Measurements from ENCODE around the gene OXCT1.
"Not testable (repeated sequence)": the region's sequence is repeated elsewhere in the genome, so short reads cannot be mapped to it uniquely, and the experiment has no call there.

OXCT1 gene

DNA sequence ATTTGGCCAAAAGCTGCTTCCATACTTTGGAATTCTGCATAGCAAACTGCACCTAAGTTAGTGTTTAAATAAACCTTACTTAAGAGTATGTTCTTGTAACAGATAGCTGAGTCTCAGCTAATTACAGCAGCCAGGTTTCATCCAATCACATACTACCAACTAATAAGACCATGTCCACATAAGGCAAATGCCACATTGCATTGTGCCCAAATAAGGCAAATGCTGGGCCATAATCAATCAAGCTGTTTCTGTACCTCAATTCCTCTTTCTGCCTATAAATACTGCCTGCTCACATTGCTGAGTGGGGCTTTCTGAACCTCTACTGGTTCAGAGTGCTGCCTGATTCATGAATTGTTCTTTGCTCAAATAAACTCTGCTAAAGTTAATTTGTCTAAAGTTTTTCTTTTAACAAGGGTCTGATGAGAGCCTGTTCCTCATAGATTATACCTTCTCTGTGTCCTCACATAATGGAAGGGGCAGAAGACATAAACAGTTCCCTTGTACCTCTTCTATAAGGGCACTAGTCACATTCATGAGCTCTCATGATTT lies 4.4 kb upstream of the OXCT1 start:
- no peak for DNase-seq (ENCODE audit: low read depth in 3 of 3)

DNA sequence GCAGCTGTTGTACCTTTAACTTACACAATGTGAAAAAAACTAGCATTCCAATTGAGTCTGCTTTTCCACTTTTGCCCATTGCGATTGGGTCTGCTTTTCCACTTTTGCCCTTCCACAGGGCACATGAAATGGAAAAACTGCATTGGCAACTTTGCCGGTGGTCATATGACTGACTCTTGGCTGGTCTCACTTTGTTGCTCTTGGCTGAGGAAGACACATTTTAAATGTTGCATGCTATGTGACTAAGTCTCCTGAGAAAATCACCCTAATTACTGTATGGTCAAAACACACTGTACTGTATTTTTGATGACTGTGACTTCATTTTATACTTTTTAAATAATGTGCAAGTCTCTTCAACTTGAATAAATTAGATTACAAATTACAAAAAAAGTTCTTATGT lies 1.6 kb upstream of the OXCT1 start:
- DNase-seq (ENCODE audit: low read depth in 3 of 3), result no peak

DNA sequence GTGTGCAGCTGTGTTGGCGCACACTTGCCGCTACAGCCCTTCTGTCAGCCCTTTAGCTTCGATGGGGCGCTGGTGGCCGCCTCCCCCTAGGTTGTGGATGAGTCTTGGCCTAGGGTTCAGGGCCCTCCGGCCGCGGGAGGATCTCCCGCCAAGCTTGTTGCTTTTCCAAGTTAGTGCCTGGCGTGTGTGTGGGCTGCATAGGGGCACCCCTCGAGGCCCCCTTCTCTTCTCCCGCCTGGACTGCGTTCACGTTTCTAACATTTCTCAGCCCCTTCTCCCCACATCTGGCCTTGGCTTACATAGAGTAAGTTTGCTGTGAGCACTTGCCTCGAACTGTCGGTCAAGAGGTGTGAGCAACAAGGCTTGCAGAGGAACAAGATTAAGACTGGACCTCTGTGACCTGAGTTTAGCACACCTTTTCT lies 413 bp upstream of the OXCT1 start:
- no peak for DNase-seq (ENCODE audit: low read depth in 3 of 3)

DNA sequence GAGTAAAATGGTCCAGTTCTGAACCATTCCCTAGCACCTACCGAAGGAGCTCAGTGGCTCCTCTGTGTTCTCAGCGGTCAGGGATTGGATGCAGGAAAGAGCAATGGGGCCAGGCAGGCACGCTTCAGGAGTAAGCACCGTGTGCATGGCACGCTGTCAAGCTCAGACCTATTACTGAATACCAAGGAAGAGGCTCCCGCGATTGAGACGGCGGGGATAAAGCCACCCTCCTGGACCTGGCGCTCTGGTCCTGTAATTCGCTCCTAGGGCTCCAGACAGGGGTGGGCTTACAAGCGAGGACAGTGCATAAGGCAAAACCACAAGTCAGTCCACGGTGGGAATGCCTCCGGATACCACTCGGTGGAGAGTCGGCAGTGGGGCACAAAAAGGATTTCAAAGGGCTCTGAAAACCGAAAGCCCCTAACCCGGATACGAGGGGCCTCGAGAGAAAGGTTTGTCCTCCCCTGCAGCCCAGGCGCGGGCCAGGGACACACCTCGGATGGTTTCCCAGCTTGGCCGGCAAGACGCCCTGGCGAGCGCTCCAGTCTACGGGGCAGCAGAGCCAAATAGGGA lies 988 bp downstream of the OXCT1 start:
- DNase-seq (ENCODE audit: low read depth in 3 of 3), result no peak

DNA sequence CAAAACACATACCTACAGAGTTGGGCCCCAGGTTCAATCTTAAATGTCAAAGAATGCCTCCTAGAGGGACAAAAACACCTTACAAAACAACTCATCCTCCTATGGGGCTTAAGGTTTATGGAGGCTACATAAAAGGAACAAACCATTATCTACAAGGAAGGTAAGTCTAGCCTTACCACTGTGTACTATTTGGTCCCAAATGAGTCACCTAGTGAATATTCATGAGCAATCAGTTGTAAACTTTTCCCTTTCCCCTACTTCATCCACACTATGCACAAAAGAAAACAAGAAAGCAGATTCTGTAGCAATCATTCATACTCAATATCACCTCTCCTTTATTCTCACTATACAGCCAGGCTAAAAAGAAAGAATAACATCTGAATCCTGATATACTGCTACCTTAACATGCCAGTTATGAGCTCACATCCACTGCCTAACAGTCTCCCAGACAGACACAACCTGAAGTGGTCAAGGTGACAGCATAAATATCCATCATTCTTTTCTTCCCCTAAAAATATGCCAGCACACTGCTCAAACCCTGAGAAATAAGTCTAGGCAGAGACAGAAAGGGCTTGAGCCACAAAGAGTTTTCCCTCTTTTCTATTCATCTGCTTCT lies 6.2 kb downstream of the OXCT1 start:
- no peak for DNase-seq (ENCODE audit: low read depth in 3 of 3)

DNA sequence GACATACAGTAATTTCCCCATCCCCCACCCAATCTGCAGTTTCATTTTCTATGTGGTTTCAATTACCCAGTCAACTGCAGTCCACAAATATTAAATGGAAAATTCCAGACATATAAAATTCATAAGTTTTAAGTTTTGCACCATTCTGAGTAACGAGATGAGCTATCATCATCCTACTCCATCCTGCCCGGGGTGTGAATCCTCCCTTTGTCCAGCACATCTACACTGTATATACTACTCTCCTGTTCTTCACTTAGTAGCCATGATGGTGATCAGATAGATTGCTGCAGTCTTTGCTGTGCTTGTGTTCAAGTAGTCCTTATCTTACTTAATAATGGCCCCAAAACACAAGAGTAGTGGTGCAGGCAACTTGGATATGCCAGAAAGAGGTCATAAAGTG lies 11.3 kb downstream of the OXCT1 start:
- no peak for DNase-seq (ENCODE audit: low read depth in 3 of 3)

DNA sequence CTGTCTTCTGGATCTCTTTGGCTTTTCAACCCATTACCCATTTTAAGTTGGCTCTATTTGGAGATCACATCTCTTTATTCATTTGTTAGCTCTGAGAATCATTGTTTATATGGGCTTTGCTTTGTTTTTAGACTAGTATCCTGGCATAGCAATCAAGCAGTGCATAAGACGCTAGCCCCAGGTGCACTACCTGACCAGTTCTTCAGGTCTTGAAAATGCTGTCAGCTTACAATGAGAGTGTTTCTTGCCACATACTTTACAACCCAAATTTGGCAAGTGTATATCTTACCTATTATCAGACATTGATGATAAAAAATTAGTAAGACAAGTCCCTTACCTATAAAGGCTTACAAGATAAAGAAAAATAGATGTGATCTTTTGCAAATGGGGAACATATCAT lies 12.2 kb downstream of the OXCT1 start:
- no peak for DNase-seq (ENCODE audit: low read depth in 3 of 3)

DNA sequence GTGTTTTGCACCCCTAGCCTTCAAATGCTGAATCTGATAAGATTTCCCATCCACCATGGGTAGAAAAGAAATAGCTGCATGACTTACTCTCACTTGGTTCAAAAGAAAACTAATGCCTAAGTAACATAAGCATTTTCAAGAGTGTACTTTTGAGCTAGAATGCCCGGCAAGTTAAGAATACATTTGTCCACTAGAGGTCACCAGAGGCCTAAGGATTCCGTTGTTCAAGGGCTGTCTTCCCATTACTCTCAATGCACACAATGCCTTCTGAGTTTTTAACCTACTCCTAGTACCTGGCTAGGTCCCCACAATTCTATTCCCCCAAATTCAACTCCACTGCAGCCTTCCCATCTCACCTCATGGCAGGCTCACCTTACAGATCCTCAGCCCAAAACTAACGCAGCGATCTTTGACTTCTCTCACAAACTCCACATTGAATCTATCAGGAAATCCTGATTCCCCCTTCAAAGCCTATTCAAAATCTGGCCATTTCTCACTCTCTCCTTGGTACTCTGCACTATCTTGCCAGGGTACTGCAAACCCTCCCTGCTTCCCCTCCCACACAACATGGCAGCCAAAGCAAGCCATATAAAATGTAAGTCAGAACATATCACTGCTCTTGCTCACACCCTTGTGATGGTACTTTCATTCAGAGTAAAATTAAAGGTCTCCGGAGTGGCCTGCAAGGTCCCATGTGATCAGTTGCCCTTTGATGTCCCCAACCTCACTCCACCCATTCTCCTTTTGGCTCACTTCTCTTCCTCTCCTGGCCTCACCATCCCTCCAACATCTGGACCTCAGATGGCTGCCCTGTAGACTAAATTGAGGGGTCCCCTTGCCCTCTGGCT lies 13.4 kb downstream of the OXCT1 start:
- peak in 2 of 3 experiments; percentile 16 to 52 for DNase-seq (ENCODE audit: low read depth in 3 of 3)

DNA sequence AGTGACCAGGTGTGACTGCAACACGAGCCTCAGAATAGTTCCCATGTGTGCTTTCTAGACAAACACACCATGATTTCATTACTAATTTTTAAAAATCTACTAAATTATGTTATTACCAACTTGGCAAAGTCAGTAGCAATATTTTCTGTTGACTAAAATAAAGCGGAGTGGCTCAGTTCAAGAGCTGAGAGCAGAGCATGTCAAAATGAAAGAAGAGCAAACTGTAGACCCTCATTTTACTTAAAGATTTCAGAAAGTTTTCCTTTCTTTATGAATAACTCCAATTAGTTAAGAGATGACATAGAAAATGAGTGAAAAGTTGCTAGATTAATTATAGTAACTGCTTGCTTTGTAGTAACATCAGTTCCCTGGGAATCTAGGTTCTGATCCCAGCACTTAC lies 17.9 kb downstream of the OXCT1 start:
- no peak for DNase-seq (ENCODE audit: low read depth in 3 of 3)

DNA sequence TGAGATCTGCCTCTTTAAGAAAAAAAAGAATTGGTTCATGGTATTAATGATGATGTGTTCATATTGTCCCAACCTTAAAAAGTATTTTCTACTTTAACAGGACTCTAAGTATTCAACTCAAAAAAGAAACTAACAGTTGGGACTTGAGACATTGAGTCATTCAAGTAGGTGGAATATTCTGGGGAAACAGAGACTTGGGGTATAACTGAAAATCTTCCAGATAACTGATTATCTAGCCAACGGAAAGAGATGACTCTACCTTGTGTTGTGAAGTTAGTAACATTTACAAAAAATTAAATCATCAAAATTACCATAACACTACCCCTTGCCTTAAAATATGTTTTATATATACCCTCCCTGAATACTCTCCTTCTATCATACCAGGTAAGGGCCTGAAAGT lies 19.1 kb downstream of the OXCT1 start:
- no peak for DNase-seq (ENCODE audit: low read depth in 3 of 3)

DNA sequence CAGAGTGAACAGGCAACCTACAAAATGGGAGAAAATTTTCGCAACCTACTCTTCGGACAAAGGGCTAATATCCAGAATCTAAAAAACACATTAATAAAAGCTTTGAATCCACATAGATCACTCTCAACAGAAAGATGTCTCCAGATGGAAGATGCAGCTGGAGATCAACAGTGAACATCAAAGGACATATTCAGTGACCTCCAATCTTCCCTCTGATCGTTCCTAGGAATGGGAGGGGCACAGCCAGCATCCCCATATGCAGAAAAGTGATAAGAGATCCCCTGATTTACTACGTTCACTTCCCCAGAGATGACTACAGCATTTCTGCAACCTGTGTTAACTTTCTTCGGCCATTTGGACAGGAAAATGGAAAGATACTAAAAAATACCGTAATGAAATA lies 21.2 kb downstream of the OXCT1 start:
- no peak for DNase-seq (ENCODE audit: low read depth in 3 of 3)

DNA sequence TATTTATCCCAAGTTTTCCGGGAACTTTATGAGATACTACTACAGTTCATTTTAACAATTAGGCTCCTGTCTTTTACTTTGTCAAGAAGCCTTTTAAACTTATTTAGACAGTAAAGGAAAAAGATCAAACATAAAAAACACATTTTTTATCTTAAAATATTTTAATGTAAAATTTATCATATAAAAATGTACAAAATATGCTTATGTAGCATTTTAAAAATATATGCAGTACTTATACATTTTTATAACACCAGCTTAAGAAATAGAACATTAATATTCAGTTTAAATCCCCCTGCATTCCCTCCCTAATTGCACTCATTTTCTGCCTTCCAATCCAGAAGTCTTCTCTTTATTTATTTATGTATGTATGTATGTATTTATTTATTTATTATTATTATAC lies 24.5 kb downstream of the OXCT1 start:
- DNase-seq (ENCODE audit: low read depth in 3 of 3), result not testable (repeated sequence)

DNA sequence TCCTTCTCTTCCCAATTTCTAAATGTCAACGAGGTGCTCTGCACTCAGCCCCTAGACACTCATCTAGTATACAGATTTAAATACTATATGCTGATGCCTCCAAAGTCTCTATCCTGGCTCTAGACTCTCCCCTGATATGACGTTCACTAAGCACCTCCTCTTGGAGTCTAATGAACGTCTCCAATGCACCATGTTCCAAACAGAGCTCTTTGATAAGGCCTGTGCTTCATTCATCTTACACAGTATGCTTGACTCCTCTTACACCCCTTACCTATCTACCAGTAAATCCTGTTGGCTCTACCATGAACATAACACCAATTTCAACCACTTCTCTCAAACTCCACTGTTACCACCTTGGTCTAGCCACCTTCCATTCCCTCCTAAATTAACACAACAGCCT lies 25.7 kb downstream of the OXCT1 start:
- no peak for DNase-seq (ENCODE audit: low read depth in 3 of 3)

DNA sequence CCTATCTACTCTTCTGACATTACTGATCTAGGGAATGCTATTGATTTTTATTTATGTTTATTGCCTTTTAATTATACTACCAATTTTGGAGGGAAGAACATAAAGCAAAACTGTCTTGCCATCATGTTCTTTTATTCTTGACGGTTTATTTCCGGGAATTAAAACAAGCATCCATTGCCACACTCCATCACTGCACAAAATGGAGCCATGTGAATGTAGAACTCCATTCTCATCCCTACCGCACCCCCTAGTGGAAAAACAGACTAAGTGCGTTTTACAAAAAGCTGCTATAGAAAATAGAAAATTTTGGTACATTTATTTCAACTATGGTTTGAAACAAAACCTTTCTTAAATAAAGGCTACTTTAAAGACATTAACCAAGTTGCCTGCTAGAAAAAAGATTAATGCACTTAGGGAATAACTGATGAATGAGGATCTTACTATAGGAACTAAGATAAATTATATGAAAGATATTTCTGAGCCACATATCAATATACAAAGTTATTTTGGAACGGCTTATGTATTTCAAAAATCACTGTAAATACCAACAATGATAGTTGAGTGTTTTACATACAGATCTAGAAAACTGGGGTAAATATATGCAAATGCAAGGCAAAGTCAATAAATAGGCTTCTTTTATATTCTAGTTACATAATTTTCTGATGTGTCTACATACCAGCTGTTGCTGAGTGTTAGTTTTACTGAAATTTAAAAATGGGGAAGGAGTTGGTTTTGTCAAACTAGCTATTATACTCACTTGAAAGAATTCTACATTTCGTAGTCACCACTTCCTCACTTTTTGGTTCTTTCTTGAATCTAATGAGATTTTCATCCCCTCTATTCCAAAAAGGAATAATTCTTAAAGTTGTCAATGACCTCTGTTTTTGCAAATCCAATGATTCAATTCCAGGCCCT lies 26.5 kb downstream of the OXCT1 start:
- DNase-seq (ENCODE audit: low read depth in 3 of 3), result peak in 1 of 3 experiments; percentile 14

DNA sequence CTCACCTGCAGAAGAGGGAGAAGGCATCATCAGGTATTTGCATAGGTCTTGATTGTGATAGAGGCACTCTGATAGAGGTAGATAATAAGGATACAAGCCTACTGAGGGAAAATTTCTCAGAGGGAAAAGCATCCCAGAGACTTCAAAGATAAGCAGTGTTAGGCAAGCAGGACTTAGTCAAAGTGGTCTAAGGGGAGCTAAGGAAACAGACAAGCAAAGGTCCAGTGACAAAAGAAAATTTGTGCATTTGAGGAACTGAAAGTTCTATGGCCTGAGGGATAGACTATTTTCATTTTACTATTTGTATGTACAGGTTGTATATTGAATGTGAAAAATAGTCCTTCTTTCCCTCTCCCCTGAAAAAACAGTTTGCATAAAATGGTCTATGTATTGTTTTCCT lies 27.4 kb downstream of the OXCT1 start:
- no peak for DNase-seq (ENCODE audit: low read depth in 3 of 3)

DNA sequence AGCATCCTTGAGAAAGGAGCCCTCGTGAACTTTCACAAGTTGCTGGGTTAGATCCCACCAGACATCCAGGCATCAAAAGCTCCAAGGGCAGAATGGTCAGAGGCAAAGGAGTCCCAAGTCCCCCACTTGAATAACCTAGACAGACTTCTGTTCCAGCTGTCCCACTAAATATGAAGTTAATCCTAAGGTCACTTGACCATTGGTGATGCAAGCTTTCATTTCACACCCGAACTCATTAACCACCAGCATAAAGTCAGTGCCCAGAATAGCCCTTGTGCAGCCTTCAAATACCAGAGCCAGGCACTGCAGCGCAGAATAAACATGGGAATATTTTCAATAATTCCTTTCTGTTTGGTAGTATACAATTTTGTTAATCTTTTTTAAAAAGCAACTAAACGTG lies 28.9 kb downstream of the OXCT1 start:
- DNase-seq (ENCODE audit: low read depth in 3 of 3), result no peak

DNA sequence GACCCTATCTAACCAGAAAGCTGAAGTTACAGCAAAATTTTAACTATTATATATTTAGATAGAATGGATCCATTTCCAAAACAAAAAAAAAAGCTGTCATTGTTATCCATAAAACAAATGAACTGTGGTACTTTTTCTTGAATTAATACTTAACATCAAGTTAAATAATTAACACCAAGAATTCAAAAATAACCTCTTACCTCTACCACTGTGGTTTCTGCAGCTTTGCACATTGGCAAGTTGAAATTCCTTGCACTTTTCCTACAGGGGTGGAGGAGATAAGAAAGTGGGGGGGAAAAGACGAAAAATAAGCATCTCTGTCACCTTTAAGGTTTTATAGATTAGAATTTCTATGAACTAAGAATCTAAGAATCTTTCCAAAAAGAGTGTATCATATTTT lies 30.0 kb downstream of the OXCT1 start:
- no peak for DNase-seq (ENCODE audit: low read depth in 3 of 3)

DNA sequence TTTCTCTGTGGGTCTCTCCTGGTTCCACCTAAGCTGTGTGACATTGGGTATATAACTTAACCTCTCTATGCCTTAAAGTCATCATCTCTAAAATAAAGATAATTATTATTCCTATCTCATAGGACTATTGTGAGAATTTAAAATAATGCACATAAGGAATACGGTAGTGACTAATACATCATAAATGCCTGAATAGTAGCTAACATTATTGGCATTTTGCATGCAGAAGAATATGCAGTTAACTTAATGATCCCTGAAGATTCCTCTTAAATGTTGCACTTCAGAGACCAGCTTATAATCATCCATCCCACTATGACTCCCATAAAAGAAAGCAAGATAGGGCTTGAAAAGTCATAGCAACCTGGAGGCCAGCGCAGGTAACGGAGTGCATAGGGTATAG lies 32.4 kb downstream of the OXCT1 start:
- no peak for DNase-seq (ENCODE audit: low read depth in 3 of 3)

DNA sequence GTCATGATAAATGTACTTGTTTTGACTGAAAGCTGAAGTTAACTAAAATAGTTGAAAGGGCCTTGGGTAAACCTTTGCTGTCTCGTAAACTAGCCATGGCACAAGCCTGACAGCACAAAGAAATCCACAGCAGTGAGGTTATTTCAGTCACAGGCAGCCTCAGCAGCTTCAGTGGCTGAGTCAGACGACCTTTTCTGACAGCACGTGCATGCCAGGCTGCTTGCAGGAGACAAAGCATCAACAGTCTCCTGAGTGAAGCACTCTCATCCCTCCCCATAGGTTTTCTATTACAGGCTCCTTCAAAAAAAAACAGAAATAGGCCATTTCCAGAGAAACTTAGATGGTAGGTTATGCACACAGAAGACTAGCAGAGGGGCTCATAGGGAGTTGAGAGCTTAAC lies 34.6 kb downstream of the OXCT1 start:
- DNase-seq (ENCODE audit: low read depth in 3 of 3), result peak in 1 of 3 experiments; percentile 13

DNA sequence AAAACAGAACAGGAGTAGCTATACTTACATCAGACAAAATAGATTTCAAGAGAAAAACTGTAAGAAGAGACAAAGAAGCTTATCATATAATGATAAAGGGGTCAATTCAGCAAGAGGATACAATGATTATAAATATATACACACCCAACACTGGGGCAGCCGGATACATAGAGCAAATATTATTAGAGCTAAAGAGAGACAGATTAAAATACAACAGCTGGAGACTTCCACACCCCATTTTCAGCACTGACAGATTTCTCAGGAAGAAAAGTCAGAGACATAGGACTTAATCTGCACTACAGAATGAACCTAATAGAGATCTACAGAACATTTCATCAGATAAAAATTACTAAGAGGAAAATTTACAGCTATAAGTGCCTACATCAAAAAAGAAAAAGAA lies 35.7 kb downstream of the OXCT1 start:
- DNase-seq (ENCODE audit: low read depth in 3 of 3), result no peak

DNA sequence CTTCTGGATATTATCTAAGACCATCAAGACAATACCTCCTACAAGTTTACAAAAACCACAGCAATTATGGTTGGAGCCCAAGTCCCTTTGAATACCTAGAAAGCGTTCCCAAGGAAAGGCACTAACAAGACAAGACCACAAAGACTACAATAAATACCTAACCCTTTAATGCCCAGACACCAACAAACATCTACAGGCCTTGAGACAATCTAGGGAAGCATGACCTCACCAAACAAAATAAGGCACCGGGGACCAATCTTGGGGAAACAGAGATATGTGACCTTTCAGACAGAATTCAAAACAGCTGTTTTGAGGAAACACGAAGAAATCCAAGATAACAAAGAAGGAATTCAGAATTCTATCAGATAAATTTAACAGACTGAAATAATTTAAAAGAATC lies 37.8 kb downstream of the OXCT1 start:
- no peak for DNase-seq (ENCODE audit: low read depth in 3 of 3)

DNA sequence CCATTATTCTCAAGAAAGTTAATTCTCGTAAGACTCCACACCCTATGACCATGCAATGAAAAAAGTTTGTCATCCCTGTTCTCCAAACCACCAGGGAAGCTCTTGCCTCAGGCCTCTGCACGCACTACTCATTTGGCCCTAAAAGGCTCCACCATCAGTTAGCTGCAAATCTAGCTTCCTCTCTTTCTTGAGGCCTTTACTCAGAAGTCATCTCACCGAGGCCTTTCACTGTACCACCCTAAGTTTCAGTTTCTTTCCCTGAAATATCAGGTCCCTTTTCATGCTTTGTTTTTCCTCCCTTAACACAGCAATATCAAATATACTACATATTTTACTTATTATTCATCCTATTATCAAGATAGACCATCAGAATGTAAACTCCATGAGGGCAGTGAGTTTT lies 39.1 kb downstream of the OXCT1 start:
- no peak for DNase-seq (ENCODE audit: low read depth in 3 of 3)
